OCI-LY1 (cell line): ENCODE results near the gene TCIRG1.

ENCODE experiments used
- H2AFZ ChIP-seq: fragments of 200-600 bp; sonication (generic), shearing (Covaris generic); 2 replicates; pipeline ENCODE4 v1.6.0; 2014; ENCODE audit warnings: antibody characterized with exemption, mild to moderate bottlenecking, low read length
- H3F3A ChIP-seq: fragments of 200-600 bp; sonication (generic), shearing (Covaris generic); 2 replicates; pipeline ENCODE4 v1.6.0; 2014; ENCODE audit warnings: mild to moderate bottlenecking, antibody characterized with exemption, low read length, moderate library complexity; ENCODE audit not compliant: insufficient read depth
- H3K27ac ChIP-seq: fragments of 200-600 bp; sonication (generic); 2 replicates; pipeline ENCODE4 v1.5.1; 2014; ENCODE audit warnings: low read length, mixed run types, mild to moderate bottlenecking, low read depth; ENCODE audit not compliant: poor library complexity, severe bottlenecking
- H3K27me3 ChIP-seq: fragments of 200-600 bp; sonication (generic); 2 replicates; pipeline ENCODE4 v1.6.0; 2014; ENCODE audit warnings: antibody characterized with exemption, mild to moderate bottlenecking, low read length, moderate library complexity; ENCODE audit not compliant: insufficient read depth
- H3K36me3 ChIP-seq: fragments of 200-600 bp; sonication (generic); 2 replicates; pipeline ENCODE4 v1.6.1; 2014; ENCODE audit warnings: mild to moderate bottlenecking, antibody characterized with exemption, low read length, moderate library complexity, mixed read lengths; ENCODE audit not compliant: insufficient read depth
- H3K4me1 ChIP-seq: fragments of 200-600 bp; sonication (generic); 2 replicates; pipeline ENCODE4 v1.5.1; 2014; ENCODE audit warnings: mild to moderate bottlenecking, low read length, moderate library complexity; ENCODE audit not compliant: insufficient read depth, severe bottlenecking
- H3K4me2 ChIP-seq: fragments of 200-600 bp; sonication (generic), shearing (Covaris generic); 2 replicates; pipeline ENCODE4 v1.6.1; 2014; ENCODE audit warnings: low read length
- H3K4me3 ChIP-seq: fragments of 200-600 bp; sonication (generic); 2 replicates; pipeline ENCODE4 v1.5.1; 2014; ENCODE audit warnings: low read length, low read depth, mild to moderate bottlenecking, mixed read lengths; ENCODE audit not compliant: poor library complexity, severe bottlenecking
- H3K79me2 ChIP-seq: fragments of 200-600 bp; shearing (Covaris generic); 2 replicates; pipeline ENCODE4 v1.6.1; 2016; ENCODE audit warnings: mixed run types, low read length, mixed read lengths; ENCODE audit not compliant: insufficient read depth
- H3K9ac ChIP-seq: fragments of 200-600 bp; sonication (generic), shearing (Covaris generic); 2 replicates; pipeline ENCODE4 v1.6.1; 2014; ENCODE audit warnings: mild to moderate bottlenecking, low read length, mixed read lengths
- H3K9me2 ChIP-seq: fragments of 200-600 bp; sonication (generic), shearing (Covaris generic); 2 replicates; pipeline ENCODE4 v1.6.1; 2014; ENCODE audit warnings: low read depth, mild to moderate bottlenecking, low read length, mixed read lengths
- H3K9me3 ChIP-seq: fragments of 200-600 bp; shearing (Covaris generic); 2 replicates; pipeline ENCODE4 v1.6.1; 2014; ENCODE audit warnings: low read length, mixed read lengths
- H4K20me1 ChIP-seq: fragments of 200-600 bp; sonication (generic), shearing (Covaris generic); 2 replicates; pipeline ENCODE4 v1.6.0; 2016; ENCODE audit warnings: mild to moderate bottlenecking, low read length; ENCODE audit not compliant: insufficient read depth
- EZH2 ChIP-seq: fragments of 200-600 bp; sonication (generic), shearing (Covaris generic); IDR thresholded peaks from 2 replicates; pipeline ENCODE4 v1.8.0; 2017; ENCODE audit warnings: borderline replicate concordance, mixed run types, mild to moderate bottlenecking, antibody characterized with exemption, low read length, moderate library complexity, mixed read lengths
- TF ChIP-seq, protein P1 (sequence below): fragments of 200-600 bp; sonication (generic), shearing (Covaris generic); IDR thresholded peaks from 2 replicates; pipeline ENCODE4 v1.5.1; 2017; ENCODE audit warnings: mild to moderate bottlenecking, antibody characterized with exemption, low read length, moderate library complexity, mixed read lengths

TCIRG1 gene

DNA sequence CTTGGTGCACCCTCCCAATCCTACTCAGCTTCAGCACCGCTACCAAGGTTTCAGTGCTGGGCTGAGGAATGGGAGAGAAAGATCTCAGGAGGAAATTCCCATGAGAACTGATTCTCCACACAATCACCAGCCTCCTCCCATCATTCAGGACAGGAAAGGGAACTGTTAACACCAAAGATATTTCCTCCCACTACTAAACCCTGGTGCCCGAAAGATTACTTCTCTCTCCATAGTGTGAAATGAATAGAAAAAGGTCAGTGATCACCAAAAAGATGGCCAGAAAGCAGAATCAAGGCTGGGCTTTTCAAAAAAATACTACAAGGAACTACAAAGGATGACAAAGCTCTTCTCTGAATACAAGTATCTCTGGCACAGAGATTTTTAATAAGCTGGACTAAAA lies 26.1 kb downstream of the TCIRG1 start:
- Histone ChIP-seq H3K27me3 (no peaks in the 10 kb centered on the region), H3K9me2 (no peaks in the 10 kb centered on the region), H4K20me1 (no peaks in the 10 kb centered on the region), H3F3A (no peaks in the 10 kb centered on the region), H3K27ac (no peak overlapping the region), H3K4me1 (no peaks in the 10 kb centered on the region), H3K79me2 (no peaks in the 10 kb centered on the region), H3K4me2 (no peak overlapping the region), H3K9me3 (no peaks in the 10 kb centered on the region), H3K4me3 (no peak overlapping the region), H2AFZ (no peak overlapping the region), H3K9ac (no peak overlapping the region), H3K36me3 (peaks cover 86% of the 10 kb centered on the region)
- TF ChIP-seq EZH2, result no peak
- TF ChIP-seq, protein P1, sequence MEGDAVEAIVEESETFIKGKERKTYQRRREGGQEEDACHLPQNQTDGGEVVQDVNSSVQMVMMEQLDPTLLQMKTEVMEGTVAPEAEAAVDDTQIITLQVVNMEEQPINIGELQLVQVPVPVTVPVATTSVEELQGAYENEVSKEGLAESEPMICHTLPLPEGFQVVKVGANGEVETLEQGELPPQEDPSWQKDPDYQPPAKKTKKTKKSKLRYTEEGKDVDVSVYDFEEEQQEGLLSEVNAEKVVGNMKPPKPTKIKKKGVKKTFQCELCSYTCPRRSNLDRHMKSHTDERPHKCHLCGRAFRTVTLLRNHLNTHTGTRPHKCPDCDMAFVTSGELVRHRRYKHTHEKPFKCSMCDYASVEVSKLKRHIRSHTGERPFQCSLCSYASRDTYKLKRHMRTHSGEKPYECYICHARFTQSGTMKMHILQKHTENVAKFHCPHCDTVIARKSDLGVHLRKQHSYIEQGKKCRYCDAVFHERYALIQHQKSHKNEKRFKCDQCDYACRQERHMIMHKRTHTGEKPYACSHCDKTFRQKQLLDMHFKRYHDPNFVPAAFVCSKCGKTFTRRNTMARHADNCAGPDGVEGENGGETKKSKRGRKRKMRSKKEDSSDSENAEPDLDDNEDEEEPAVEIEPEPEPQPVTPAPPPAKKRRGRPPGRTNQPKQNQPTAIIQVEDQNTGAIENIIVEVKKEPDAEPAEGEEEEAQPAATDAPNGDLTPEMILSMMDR, result no peak

DNA sequence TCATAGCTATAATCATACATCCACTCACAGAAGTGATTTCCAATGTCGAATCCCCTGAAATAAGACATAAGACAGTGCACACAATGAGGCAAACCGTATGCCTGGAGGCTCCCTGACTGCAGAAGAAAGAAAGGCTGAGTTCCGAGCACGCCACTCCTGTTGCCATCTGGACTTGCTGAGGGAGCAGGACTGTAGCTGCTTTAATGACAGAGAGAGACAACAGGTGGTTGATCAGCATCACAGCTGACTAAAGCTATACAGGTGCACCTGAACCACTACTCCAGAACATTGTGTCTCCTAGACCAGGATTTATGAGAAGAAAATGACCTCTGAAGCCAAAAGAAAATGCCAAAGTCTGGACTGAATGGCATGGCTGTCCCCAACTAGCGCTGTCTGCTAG lies 27.0 kb downstream of the TCIRG1 start:
- Histone ChIP-seq H3K27ac (no peak overlapping the region), H3K27me3 (no peaks in the 10 kb centered on the region), H3K36me3 (peaks cover 88% of the 10 kb centered on the region), H3K4me1 (no peaks in the 10 kb centered on the region), H3K9me3 (no peaks in the 10 kb centered on the region), H3K79me2 (no peaks in the 10 kb centered on the region), H2AFZ (no peak overlapping the region), H3K9ac (no peak overlapping the region), H3K4me2 (no peak overlapping the region), H3F3A (no peaks in the 10 kb centered on the region), H4K20me1 (no peaks in the 10 kb centered on the region), H3K9me2 (no peaks in the 10 kb centered on the region), H3K4me3 (no peak overlapping the region)
- TF ChIP-seq EZH2, result no peak

DNA sequence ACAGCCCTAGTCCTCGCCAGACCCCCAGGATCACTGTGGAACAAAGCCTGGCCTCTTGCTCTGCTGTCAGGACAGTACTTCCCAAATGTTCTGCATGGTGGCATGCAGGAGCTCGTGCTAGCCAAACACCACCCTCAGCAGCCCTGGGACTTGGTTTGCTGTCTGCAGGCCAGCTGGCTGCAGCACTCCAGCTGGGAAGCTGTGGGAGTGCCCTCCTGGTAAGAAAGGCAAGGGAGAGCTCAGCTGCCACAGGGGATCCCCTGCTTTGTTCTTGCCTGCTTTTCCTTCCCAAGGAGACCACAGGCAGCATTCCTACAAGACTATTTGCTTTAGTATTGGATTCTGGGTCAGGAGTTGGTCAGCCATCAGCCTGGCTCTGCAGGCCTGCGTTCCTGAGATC lies 27.9 kb downstream of the TCIRG1 start:
- Histone ChIP-seq H3K4me1 (no peaks in the 10 kb centered on the region), H3K4me2 (no peak overlapping the region), H3K9me3 (no peaks in the 10 kb centered on the region), H3K79me2 (no peaks in the 10 kb centered on the region), H3F3A (no peaks in the 10 kb centered on the region), H3K27me3 (no peaks in the 10 kb centered on the region), H3K27ac (no peak overlapping the region), H3K9ac (no peak overlapping the region), H3K36me3 (peaks cover 81% of the 10 kb centered on the region), H4K20me1 (no peaks in the 10 kb centered on the region), H3K9me2 (no peaks in the 10 kb centered on the region), H2AFZ (no peak overlapping the region), H3K4me3 (no peak overlapping the region)
- TF ChIP-seq EZH2, result no peak
- TF ChIP-seq, protein P1, result no peak

DNA sequence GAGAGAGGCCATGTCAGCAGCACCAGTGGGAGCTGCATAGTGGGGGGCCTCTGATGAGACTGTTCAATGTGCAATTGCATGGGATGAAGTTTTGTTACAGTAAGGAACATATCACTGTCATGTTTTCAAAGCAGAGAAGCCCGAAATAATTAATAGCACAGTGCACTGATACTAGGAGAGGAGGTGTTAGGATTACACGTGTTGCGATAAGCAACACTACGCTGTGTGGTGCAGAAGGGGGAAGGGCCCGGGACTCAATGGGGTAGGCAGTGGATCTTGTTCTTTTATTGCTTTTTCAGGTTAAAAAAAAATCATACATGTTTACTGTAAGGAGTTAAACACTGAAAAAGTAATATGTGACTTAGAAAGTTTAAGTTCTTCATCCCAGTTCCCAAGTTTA lies 29.2 kb downstream of the TCIRG1 start:
- Histone ChIP-seq H3K27ac (no peak overlapping the region), H3K4me1 (no peaks in the 10 kb centered on the region), H3K27me3 (no peaks in the 10 kb centered on the region), H3K36me3 (peaks cover 71% of the 10 kb centered on the region), H3K4me2 (no peak overlapping the region), H3K9me2 (no peaks in the 10 kb centered on the region), H4K20me1 (no peaks in the 10 kb centered on the region), H3F3A (no peaks in the 10 kb centered on the region), H3K9ac (no peak overlapping the region), H3K4me3 (no peak overlapping the region), H3K9me3 (no peaks in the 10 kb centered on the region), H3K79me2 (no peaks in the 10 kb centered on the region), H2AFZ (no peak overlapping the region)
- no peak for TF ChIP-seq EZH2
- TF ChIP-seq, protein P1, result no peak
